ENCODE measurements around the gene ATP2B2.

DNA sequence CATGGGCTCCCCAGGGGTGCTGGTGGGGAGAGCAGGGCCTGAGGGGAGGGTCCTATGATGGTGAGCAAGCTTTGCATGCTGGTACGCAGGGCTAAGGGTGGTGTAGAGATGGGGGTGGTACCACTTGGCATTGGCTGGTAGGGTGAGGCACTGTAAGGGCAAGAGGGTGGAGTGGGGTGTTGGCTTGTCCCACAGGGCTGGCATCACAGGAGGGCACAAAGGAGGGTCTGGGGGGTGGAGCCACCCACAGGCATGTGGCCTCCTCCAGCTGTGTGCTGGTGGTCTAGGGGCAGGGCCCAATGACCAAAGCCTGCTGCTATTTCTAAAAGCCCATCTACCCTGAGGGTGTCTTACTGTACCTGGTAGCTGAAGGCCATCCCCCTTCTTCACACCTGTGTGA lies 119.3 kb downstream of the ATP2B2 start:
- TF ChIP-seq KDM2B (CRISPR knock-in tag; IDR thresholded peaks at IDR 0.05) (no peak), NFE2 (IDR thresholded peaks at IDR 0.05; ENCODE audit: low read depth) (no peak), ZNF395 (CRISPR knock-in tag; IDR thresholded peaks at IDR 0.05) (no peak), POLR2A (conservative IDR thresholded peaks at IDR 0.05) (no peak), FIP1L1 (IDR thresholded peaks at IDR 0.05; ENCODE audit: low read depth, low read length, poor library complexity, severe bottlenecking) (no peak), JUND (IDR thresholded peaks at IDR 0.05; ENCODE audit: borderline replicate concordance, low read depth, low read length) (no peak), JUND (tag; IDR thresholded peaks at IDR 0.05; ENCODE audit: borderline replicate concordance, low read depth, low read length) (no peak), NFIX (CRISPR knock-in tag; IDR thresholded peaks at IDR 0.05; ENCODE audit: low read depth) (no peak), ZNF224 (CRISPR knock-in tag; IDR thresholded peaks at IDR 0.05) (no peak)
- TF ChIP-seq, protein P1, sequence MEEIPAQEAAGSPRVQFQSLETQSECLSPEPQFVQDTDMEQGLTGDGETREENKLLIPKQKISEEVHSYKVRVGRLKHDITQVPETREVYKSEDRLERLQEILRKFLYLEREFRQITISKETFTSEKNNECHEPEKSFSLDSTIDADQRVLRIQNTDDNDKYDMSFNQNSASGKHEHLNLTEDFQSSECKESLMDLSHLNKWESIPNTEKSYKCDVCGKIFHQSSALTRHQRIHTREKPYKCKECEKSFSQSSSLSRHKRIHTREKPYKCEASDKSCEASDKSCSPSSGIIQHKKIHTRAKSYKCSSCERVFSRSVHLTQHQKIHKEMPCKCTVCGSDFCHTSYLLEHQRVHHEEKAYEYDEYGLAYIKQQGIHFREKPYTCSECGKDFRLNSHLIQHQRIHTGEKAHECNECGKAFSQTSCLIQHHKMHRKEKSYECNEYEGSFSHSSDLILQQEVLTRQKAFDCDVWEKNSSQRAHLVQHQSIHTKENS (CRISPR knock-in tag; IDR thresholded peaks at IDR 0.05), result no peak
